Lung (tissue), 12 donors: Measurements from ENCODE around the gene RXFP3. TPM values are rescaled to one million over a fixed set of nuclear protein-coding genes. Genes with fewer than 3 reads are reported as not detected.

ENCODE experiments used
- ATAC-seq: fragments of 200-7000 bp; cut with Tn5 transposase; one replicate; pipeline ENCODE4 v1.9.1; 2020; ENCODE audit warnings: moderate number of reproducible peaks; ENCODE audit not compliant: insufficient read depth, low FRiP score
- DNase-seq, 3 donors: peaks; one replicate each; pipeline ENCODE4 v3.0.0-alpha.2; 2013 to 2017
- H3K27ac ChIP-seq, 2 donors: one replicate each; pipeline ENCODE4 v1.5.1; 2013; ENCODE audit warnings: mild to moderate bottlenecking in 2 of 2, moderate library complexity in 2 of 2, control low read depth in 1 of 2, inconsistent platforms in 1 of 2, low read depth in 1 of 2, low read length in 1 of 2
- H3K27me3 ChIP-seq, 3 donors: one replicate each; pipeline ENCODE4 v1.5.1; 2013; ENCODE audit warnings: low read length in 2 of 3; ENCODE audit not compliant: control insufficient read depth in 3 of 3, insufficient read depth in 3 of 3
- H3K36me3 ChIP-seq, 4 donors: one replicate each; pipeline ENCODE4 v1.5.1; 2013; ENCODE audit warnings: low read length in 4 of 4, mild to moderate bottlenecking in 1 of 4, moderate library complexity in 1 of 4; ENCODE audit not compliant: control insufficient read depth in 4 of 4, insufficient read depth in 4 of 4
- H3K4me1 ChIP-seq, 5 donors: one replicate each; pipeline ENCODE4 v1.5.1; 2013; ENCODE audit warnings: low read length in 5 of 5, mild to moderate bottlenecking in 2 of 5, moderate library complexity in 1 of 5; ENCODE audit not compliant: control insufficient read depth in 5 of 5, insufficient read depth in 5 of 5
- H3K4me3 ChIP-seq: one replicate; pipeline ENCODE4 v1.5.1; 2013; ENCODE audit warnings: mild to moderate bottlenecking, control low read depth, moderate library complexity
- H3K9ac ChIP-seq, 2 donors: one replicate each; pipeline ENCODE4 v1.5.1; 2013; ENCODE audit warnings: low read length in 2 of 2, control low read depth in 1 of 2; ENCODE audit not compliant: insufficient read depth in 1 of 2
- H3K9me3 ChIP-seq, 4 donors: one replicate each; pipeline ENCODE4 v1.5.1; 2013; ENCODE audit warnings: low read length in 3 of 4, mild to moderate bottlenecking in 1 of 4, moderate library complexity in 1 of 4; ENCODE audit not compliant: control insufficient read depth in 4 of 4, insufficient read depth in 3 of 4
- WGBS, 2 donors: extraction: QIAGEN DNeasy Blood & Tissue Kit; methylation state at CpG; one replicate each; pipeline ENCODE4 v1.1.7; 2013; 5-methylcytosine and 5-hydroxymethylcytosine counted together
- polyA plus RNA-seq, 2 donors: library from polyadenylated mRNA; stranded (reverse); fragments of 200-250 nt; gene quantifications; one replicate each; pipeline ENCODE4 v1.2.1, GENCODE V29; 2013
- total RNA-seq, 2 donors: library from RNA; depleted of rRNA in 1 of 2; stranded (reverse); fragments of >200 nt in 1 of 2; gene quantifications; one replicate each; pipeline ENCODE4 v1.2.1, GENCODE V29; 2014 to 2021
- TF ChIP-seq, protein P1 (sequence below): IDR thresholded peaks from 2 replicates; pipeline ENCODE4 v1.5.1; 2012; ENCODE audit warnings: mild to moderate bottlenecking; ENCODE audit errors: control extremely low read depth, extremely low read depth
- donor health status: control.
- donor health status: control.
- donor health status: Bipolar disorder and iron deficiency.
- donor health status: healthy.
- donor health status: DM: yes; HTN: yes; CAD: no.

Gene RXFP3
- total and polyA plus RNA-seq, 4 donors: 0.26 TPM; not detected in 3

DNA sequence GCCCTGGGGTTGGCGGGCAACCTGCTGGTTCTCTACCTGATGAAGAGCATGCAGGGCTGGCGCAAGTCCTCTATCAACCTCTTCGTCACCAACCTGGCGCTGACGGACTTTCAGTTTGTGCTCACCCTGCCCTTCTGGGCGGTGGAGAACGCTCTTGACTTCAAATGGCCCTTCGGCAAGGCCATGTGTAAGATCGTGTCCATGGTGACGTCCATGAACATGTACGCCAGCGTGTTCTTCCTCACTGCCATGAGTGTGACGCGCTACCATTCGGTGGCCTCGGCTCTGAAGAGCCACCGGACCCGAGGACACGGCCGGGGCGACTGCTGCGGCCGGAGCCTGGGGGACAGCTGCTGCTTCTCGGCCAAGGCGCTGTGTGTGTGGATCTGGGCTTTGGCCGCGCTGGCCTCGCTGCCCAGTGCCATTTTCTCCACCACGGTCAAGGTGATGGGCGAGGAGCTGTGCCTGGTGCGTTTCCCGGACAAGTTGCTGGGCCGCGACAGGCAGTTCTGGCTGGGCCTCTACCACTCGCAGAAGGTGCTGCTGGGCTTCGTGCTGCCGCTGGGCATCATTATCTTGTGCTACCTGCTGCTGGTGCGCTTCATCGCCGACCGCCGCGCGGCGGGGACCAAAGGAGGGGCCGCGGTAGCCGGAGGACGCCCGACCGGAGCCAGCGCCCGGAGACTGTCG is 976 bp downstream of the RXFP3 start:
- H3K4me1 ChIP-seq: peaks cover 0 to 18% (median 4%) of the 10 kb centered on the region in 5 donors
- H3K4me3 ChIP-seq: no peak overlapping the region
- ATAC-seq (no peak), DNase-seq (no peak)
- 31 to 46% methylated on average over 54 of the region's 54 CpGs for WGBS, 2 donors
- no peaks in the 10 kb centered on the region for H3K36me3 ChIP-seq
- TF ChIP-seq, protein P1, sequence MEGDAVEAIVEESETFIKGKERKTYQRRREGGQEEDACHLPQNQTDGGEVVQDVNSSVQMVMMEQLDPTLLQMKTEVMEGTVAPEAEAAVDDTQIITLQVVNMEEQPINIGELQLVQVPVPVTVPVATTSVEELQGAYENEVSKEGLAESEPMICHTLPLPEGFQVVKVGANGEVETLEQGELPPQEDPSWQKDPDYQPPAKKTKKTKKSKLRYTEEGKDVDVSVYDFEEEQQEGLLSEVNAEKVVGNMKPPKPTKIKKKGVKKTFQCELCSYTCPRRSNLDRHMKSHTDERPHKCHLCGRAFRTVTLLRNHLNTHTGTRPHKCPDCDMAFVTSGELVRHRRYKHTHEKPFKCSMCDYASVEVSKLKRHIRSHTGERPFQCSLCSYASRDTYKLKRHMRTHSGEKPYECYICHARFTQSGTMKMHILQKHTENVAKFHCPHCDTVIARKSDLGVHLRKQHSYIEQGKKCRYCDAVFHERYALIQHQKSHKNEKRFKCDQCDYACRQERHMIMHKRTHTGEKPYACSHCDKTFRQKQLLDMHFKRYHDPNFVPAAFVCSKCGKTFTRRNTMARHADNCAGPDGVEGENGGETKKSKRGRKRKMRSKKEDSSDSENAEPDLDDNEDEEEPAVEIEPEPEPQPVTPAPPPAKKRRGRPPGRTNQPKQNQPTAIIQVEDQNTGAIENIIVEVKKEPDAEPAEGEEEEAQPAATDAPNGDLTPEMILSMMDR: no peak
- H3K9ac ChIP-seq: no peak overlapping the region
- H3K27me3 ChIP-seq: peaks cover 10 to 59% (median 57%) of the 10 kb centered on the region in 3 donors
- H3K27ac ChIP-seq: no peak overlapping the region
- H3K9me3 ChIP-seq: peaks cover 0 to 7% (median 0%) of the 10 kb centered on the region in 4 donors

- WGBS, 2 donors: 19 to 32% methylated on average over 54 of the region's 54 CpGs
- H3K9ac ChIP-seq: no peak overlapping the region
- H3K9me3 ChIP-seq: peaks cover 0 to 9% (median 0%) of the 10 kb centered on the region in 4 donors
- peaks cover 10 to 66% (median 62%) of the 10 kb centered on the region in 3 donors for H3K27me3 ChIP-seq
- no peak overlapping the region for H3K4me3 ChIP-seq
- no peak overlapping the region for H3K27ac ChIP-seq
- TF ChIP-seq, protein P1: no peak
- DNase-seq: no peak
- no peaks in the 10 kb centered on the region for H3K36me3 ChIP-seq
- ATAC-seq: no peak
- H3K4me1 ChIP-seq: peaks cover 0 to 18% (median 4%) of the 10 kb centered on the region in 5 donors
Measured at GRCh38 chr5:33937707-33938506, 1.7 kb downstream of the RXFP3 start.

- Histone ChIP-seq H3K4me1 (peaks cover 0 to 18% (median 4%) of the 10 kb centered on the region in 5 donors), H3K4me3 (no peak overlapping the region), H3K27ac (no peak overlapping the region), H3K27me3 (peaks cover 10 to 72% (median 67%) of the 10 kb centered on the region in 3 donors), H3K9ac (no peak overlapping the region), H3K36me3 (no peaks in the 10 kb centered on the region), H3K9me3 (peaks cover 0 to 9% (median 0%) of the 10 kb centered on the region in 4 donors)
- no peak for ATAC-seq
- WGBS, 2 donors: 16 to 39% methylated on average over 14 of the region's 14 CpGs
- TF ChIP-seq, protein P1: no peak
- no peak for DNase-seq
Measured at GRCh38 chr5:33938507-33938796, 2.3 kb downstream of the RXFP3 start.
